Lower lobe of right lung (tissue), 2 donors: ENCODE data around the gene RAPGEF2. TPM values are rescaled to one million over a fixed set of nuclear protein-coding genes. Genes with fewer than 3 reads are reported as not detected.

Experiments used
- ATAC-seq, 2 donors: fragments of 200-7000 bp; cut with Tn5 transposase; one replicate each; pipeline ENCODE4 v1.9.1; 2020 to 2022; ENCODE audit warnings: mild to moderate bottlenecking in 2 of 2, moderate library complexity in 2 of 2
- DNase-seq: peaks from one replicate; pipeline ENCODE4 v3.0.0-alpha.2; 2020
- H3K27ac ChIP-seq: fragments of 200-600 bp; one replicate; pipeline ENCODE4 v1.8.0; 2022
- H3K27me3 ChIP-seq: fragments of 200-600 bp; one replicate; pipeline ENCODE4 v1.8.0; 2022; ENCODE audit warnings: low read depth
- H3K36me3 ChIP-seq: fragments of 200-600 bp; one replicate; pipeline ENCODE4 v1.8.0; 2022; ENCODE audit warnings: mild to moderate bottlenecking
- H3K4me1 ChIP-seq: fragments of 200-600 bp; one replicate; pipeline ENCODE4 v1.8.0; 2022
- H3K4me3 ChIP-seq: fragments of 200-600 bp; one replicate; pipeline ENCODE4 v1.8.0; 2022; ENCODE audit warnings: mild to moderate bottlenecking
- H3K9me3 ChIP-seq: fragments of 200-600 bp; one replicate; pipeline ENCODE4 v1.8.0; 2022
- intact Hi-C: fragments of 100-400 bp; cut with DNase I; formaldehyde crosslinking; loops from one replicate; pipeline ENCODE4 v1.11.0; 2022
- total RNA-seq: library from RNA; stranded (reverse); fragmentation: NEBNext Ultra II Directional; extraction: Animal tissue kit (Norgen Biotek cat#: 25700); gene quantifications from one replicate; pipeline ENCODE4 v1.2.1, GENCODE V29; 2021
- TF ChIP-seq, protein P1 (sequence below): fragments of 200-600 bp; IDR thresholded peaks from one replicate; pipeline ENCODE4 v1.8.0; 2022; ENCODE audit warnings: antibody characterized with exemption, mild to moderate bottlenecking
- donor health status: DM: no; HTN: yes; CAD: no; lungs with severe emphysema.

The RAPGEF2 gene
- total RNA-seq, 1 donor from 2014 or later, result 66.4 TPM

GRCh38 chr4:159291176-159291575 lies 188.3 kb downstream of the RAPGEF2 start:
- no peak for ATAC-seq
- TF ChIP-seq, protein P1, sequence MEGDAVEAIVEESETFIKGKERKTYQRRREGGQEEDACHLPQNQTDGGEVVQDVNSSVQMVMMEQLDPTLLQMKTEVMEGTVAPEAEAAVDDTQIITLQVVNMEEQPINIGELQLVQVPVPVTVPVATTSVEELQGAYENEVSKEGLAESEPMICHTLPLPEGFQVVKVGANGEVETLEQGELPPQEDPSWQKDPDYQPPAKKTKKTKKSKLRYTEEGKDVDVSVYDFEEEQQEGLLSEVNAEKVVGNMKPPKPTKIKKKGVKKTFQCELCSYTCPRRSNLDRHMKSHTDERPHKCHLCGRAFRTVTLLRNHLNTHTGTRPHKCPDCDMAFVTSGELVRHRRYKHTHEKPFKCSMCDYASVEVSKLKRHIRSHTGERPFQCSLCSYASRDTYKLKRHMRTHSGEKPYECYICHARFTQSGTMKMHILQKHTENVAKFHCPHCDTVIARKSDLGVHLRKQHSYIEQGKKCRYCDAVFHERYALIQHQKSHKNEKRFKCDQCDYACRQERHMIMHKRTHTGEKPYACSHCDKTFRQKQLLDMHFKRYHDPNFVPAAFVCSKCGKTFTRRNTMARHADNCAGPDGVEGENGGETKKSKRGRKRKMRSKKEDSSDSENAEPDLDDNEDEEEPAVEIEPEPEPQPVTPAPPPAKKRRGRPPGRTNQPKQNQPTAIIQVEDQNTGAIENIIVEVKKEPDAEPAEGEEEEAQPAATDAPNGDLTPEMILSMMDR, result no peak
- Histone ChIP-seq H3K36me3 (no peaks in the 10 kb centered on the region), H3K4me1 (peaks cover 19% of the 10 kb centered on the region), H3K27ac (no peak overlapping the region), H3K9me3 (no peaks in the 10 kb centered on the region), H3K4me3 (no peak overlapping the region), H3K27me3 (no peaks in the 10 kb centered on the region)
- no peak for DNase-seq
- intact Hi-C loops, result no loop called here

- Histone ChIP-seq H3K36me3 (no peaks in the 10 kb centered on the region), H3K27ac (no peak overlapping the region), H3K4me1 (peaks cover 24% of the 10 kb centered on the region), H3K9me3 (no peaks in the 10 kb centered on the region), H3K27me3 (no peaks in the 10 kb centered on the region), H3K4me3 (no peak overlapping the region)
- intact Hi-C loops, result no loop called here
- TF ChIP-seq, protein P1, result no peak
- ATAC-seq, result peak in 1 of 2 donors; percentile 23
- DNase-seq, result no peak
Measured at GRCh38 chr4:159292137-159292896, 189.4 kb downstream of the RAPGEF2 start.

GRCh38 chr4:159293811-159294515 lies 191.1 kb downstream of the RAPGEF2 start:
- DNase-seq (no peak), ATAC-seq (no peak)
- intact Hi-C loops, result no loop called here
- no peak overlapping the region for H3K27ac ChIP-seq
- peaks cover 17% of the 10 kb centered on the region for H3K4me1 ChIP-seq
- H3K4me3 ChIP-seq, result no peak overlapping the region
- no peaks in the 10 kb centered on the region for H3K9me3 ChIP-seq
- H3K36me3 ChIP-seq, result no peaks in the 10 kb centered on the region
- H3K27me3 ChIP-seq, result no peaks in the 10 kb centered on the region
- TF ChIP-seq, protein P1, result no peak

DNA sequence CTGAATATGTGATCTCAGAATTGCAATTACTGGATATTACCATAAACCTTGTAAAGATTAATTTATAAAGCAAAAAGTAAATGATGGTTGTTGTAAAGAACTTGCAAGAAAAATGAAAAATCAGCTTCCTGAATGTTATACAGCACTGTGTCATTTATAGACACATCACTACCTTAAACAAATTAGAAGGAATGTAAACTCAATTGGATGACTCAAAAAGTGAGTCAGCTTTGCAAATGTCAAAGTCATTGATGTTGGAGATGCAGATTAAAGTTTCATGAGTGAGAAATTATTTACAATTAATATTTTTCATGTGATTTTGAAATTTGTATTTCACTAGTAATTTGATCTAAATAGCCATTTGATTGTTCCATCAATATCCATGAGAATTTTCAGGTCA lies 193.2 kb downstream of the RAPGEF2 start:
- intact Hi-C loops, result no loop called here
- TF ChIP-seq, protein P1, result no peak
- DNase-seq (no peak), ATAC-seq (no peak)
- H3K36me3 ChIP-seq, result no peaks in the 10 kb centered on the region
- no peaks in the 10 kb centered on the region for H3K27me3 ChIP-seq
- H3K4me3 ChIP-seq, result no peak overlapping the region
- no peaks in the 10 kb centered on the region for H3K9me3 ChIP-seq
- no peak overlapping the region for H3K27ac ChIP-seq
- H3K4me1 ChIP-seq, result peaks cover 10% of the 10 kb centered on the region

GRCh38 chr4:159297091-159297490 lies 194.2 kb downstream of the RAPGEF2 start:
- Histone ChIP-seq H3K4me3 (no peak overlapping the region), H3K27ac (no peak overlapping the region), H3K4me1 (peaks cover 10% of the 10 kb centered on the region), H3K36me3 (no peaks in the 10 kb centered on the region), H3K9me3 (no peaks in the 10 kb centered on the region), H3K27me3 (no peaks in the 10 kb centered on the region)
- DNase-seq (no peak), ATAC-seq (no peak)
- intact Hi-C loops, result no loop called here
- TF ChIP-seq, protein P1, result no peak
